ENCODE data around the gene SLC39A3. TPM values are rescaled to one million over a fixed set of nuclear protein-coding genes. Genes with fewer than 3 reads are reported as not detected.

The SLC39A3 gene
- total and polyA plus RNA-seq, 2 of the 8 experiments (the other 6 are each of a cell fraction or from before 2014, with no cell fraction given): 33.0 to 52.9 TPM

DNA sequence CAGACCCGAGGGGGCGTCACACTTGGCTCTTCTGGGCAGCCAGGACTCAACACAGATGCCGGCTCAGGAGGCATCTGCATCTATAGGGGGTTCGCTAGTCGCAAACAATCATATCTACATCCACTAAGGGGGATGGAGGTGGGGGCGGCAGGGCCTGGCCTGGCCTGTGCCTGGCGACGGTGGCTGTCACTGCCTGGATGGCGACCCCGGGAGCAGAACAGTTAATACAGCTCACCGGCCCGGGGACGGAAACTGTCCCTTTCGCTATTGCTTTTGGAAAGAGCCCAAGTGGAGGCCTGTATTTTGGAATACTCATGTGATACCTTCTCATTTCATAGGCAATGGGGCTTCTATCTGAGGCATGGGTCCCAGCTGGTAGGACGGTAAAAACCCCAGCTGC lies 25.6 kb upstream of the SLC39A3 start:
- Histone ChIP-seq H2BK15ac (ENCODE audit: low read length) (no peak overlapping the region), H2BK20ac (ENCODE audit: low read length) (no peak overlapping the region), H3K4me3 (ENCODE audit: extremely low read depth in 1 of 4, insufficient read depth in 2 of 4, low read depth in 3 of 4, low read length in 4 of 4) (no peak overlapping the region), H4K91ac (replicated peaks; ENCODE audit: insufficient read length, low read length) (no peak overlapping the region), H3K27ac (ENCODE audit: low read depth, low read length) (no peak overlapping the region), H2BK5ac (ENCODE audit: low read depth, low read length) (no peak overlapping the region), H3K36me3 (ENCODE audit: control insufficient read depth in 2 of 4, insufficient read depth in 4 of 4, low read length in 3 of 4) (peaks cover 19 to 60% (median 33%) of the 10 kb centered on the region in 4 experiments; a peak in 7 of 8 replicates), H2BK12ac (ENCODE audit: low read depth, low read length) (no peak overlapping the region), H3K4ac (replicated peaks; ENCODE audit: insufficient read length, low read depth, low read length) (no peak overlapping the region), H4K8ac (ENCODE audit: extremely low read depth, insufficient read depth, low read length) (no peak overlapping the region; the same call in 1 of the 2 replicates), H3K27me3 (replicated peaks in 1 of 4; ENCODE audit: control insufficient read depth in 3 of 4, extremely low read depth in 1 of 4, insufficient read depth in 3 of 4, low read length in 3 of 4) (no peaks in the 10 kb centered on the region), H2AFZ (ENCODE audit: low read length) (no peak overlapping the region), H3K79me1 (ENCODE audit: low read depth, low read length) (peaks cover 3% of the 10 kb centered on the region; the same call in 1 of the 2 replicates), H3K4me2 (ENCODE audit: insufficient read depth in 1 of 2, low read depth in 2 of 2, low read length in 2 of 2) (no peak overlapping the region), H3K14ac (ENCODE audit: insufficient read length) (no peak overlapping the region), H4K20me1 (replicated peaks in 1 of 2; ENCODE audit: control insufficient read depth in 1 of 2, insufficient read depth in 2 of 2, low read length in 2 of 2) (peaks cover 14 to 18% of the 10 kb centered on the region in 2 experiments), H2BK120ac (replicated peaks; ENCODE audit: low read depth, low read length) (no peak overlapping the region), H3K23me2 (ENCODE audit: low read depth, low read length) (no peaks in the 10 kb centered on the region), H3K9me3 (ENCODE audit: insufficient read depth in 2 of 2, low read depth in 1 of 2, low read length in 1 of 2) (no peaks in the 10 kb centered on the region), H3K56ac (replicated peaks; ENCODE audit: insufficient read length, low read depth, low read length) (no peak overlapping the region), H4K5ac (ENCODE audit: insufficient read length, low read depth, low read length) (no peak overlapping the region), H3K79me2 (ENCODE audit: control insufficient read depth in 1 of 2, insufficient read depth in 2 of 2, low read length in 2 of 2) (peaks cover 3 to 20% of the 10 kb centered on the region in 2 experiments; a peak in 3 of 4 replicates), H3K9ac (replicated peaks in 1 of 4; ENCODE audit: extremely low read depth in 1 of 4, low read depth in 3 of 4, low read length in 3 of 4) (no peak overlapping the region), H2AK5ac (ENCODE audit: low read depth, low read length) (no peak overlapping the region), H3K4me1 (replicated peaks in 1 of 4; ENCODE audit: control insufficient read depth in 3 of 4, insufficient read depth in 4 of 4, low read length in 3 of 4) (no peaks in the 10 kb centered on the region), H3K23ac (ENCODE audit: insufficient read length) (no peak overlapping the region), H3K18ac (ENCODE audit: extremely low read depth, low read length) (no peak overlapping the region)
- DNase-seq (ENCODE audit: low read depth in 1 of 2, low spot score in 2 of 2) (no peak), FAIRE-seq (no peak)
- POLR2A ChIA-PET (ENCODE audit: partially characterized antibody): no interaction called here
- 93% methylated on average over 15 of the region's 15 CpGs; no CpG with 5 or more reads in 1 of the 2 experiments for WGBS, 2 experiments (ENCODE audit: extremely low coverage in 1 of 2, insufficient coverage in 1 of 2, insufficient read length in 1 of 2, insufficient replicate concordance in 2 of 2, low coverage in 1 of 2, low lambda C conversion rate in 2 of 2, missing lambda C conversion rate in 1 of 2)
- CTCF ChIA-PET (ENCODE audit: partially characterized antibody): interaction anchor here (0.9 to 1.5 kb wide), 2 partner anchors 16 to 93 kb away, joined by 3 to 4 read pairs; no protein-coding TSS in a partner anchor
- TF ChIP-seq, protein P1, sequence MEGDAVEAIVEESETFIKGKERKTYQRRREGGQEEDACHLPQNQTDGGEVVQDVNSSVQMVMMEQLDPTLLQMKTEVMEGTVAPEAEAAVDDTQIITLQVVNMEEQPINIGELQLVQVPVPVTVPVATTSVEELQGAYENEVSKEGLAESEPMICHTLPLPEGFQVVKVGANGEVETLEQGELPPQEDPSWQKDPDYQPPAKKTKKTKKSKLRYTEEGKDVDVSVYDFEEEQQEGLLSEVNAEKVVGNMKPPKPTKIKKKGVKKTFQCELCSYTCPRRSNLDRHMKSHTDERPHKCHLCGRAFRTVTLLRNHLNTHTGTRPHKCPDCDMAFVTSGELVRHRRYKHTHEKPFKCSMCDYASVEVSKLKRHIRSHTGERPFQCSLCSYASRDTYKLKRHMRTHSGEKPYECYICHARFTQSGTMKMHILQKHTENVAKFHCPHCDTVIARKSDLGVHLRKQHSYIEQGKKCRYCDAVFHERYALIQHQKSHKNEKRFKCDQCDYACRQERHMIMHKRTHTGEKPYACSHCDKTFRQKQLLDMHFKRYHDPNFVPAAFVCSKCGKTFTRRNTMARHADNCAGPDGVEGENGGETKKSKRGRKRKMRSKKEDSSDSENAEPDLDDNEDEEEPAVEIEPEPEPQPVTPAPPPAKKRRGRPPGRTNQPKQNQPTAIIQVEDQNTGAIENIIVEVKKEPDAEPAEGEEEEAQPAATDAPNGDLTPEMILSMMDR (IDR thresholded peaks at IDR 0.05; ENCODE audit: control extremely low read depth in 1 of 3, insufficient read depth in 1 of 3, low read depth in 1 of 3, low read length in 3 of 3): no peak
- TF ChIP-seq, protein P2, sequence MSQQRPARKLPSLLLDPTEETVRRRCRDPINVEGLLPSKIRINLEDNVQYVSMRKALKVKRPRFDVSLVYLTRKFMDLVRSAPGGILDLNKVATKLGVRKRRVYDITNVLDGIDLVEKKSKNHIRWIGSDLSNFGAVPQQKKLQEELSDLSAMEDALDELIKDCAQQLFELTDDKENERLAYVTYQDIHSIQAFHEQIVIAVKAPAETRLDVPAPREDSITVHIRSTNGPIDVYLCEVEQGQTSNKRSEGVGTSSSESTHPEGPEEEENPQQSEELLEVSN (IDR thresholded peaks at IDR 0.05): no peak
- TF ChIP-seq SAP30 (IDR thresholded peaks at IDR 0.05; ENCODE audit: insufficient read depth, insufficient replicate concordance, low read length): no peak
- no peak for TF ChIP-seq SP2 (IDR thresholded peaks at IDR 0.05; ENCODE audit: low read length)
- no peak for TF ChIP-seq NANOG (IDR thresholded peaks at IDR 0.05; ENCODE audit: insufficient read depth, low read depth, low read length, poor library complexity, severe bottlenecking)
- no peak for TF ChIP-seq HDAC2 (IDR thresholded peaks at IDR 0.05; ENCODE audit: borderline replicate concordance in 1 of 2, low read depth in 2 of 2, low read length in 2 of 2)
- no peak for TF ChIP-seq YY1 (IDR thresholded peaks at IDR 0.05; ENCODE audit: low read depth, low read length)
- TF ChIP-seq CTBP2 (IDR thresholded peaks at IDR 0.05; ENCODE audit: borderline replicate concordance, insufficient read depth, insufficient read length, low read length): no peak
- no peak for TF ChIP-seq RFX5 (IDR thresholded peaks at IDR 0.05; ENCODE audit: borderline replicate concordance, low read depth, low read length)

All from H1 (cell line).